IMR-90 (cell line): ENCODE measurements around the gene UQCRFS1. TPM values are rescaled to one million over a fixed set of nuclear protein-coding genes. Genes with fewer than 3 reads are reported as not detected.

ENCODE experiments used
- ATAC-seq: fragments of 200-7000 bp; cut with Tn5 transposase; 2 replicates; pipeline ENCODE4 v1.9.1; 2020; ENCODE audit warnings: low read depth, mild to moderate bottlenecking, moderate library complexity
- BruUV-seq: library from RNA; stranded (reverse); fragments of 400-500 nt; replicated peaks from 2 replicates; lab custom pipeline; 2021; lab: Mats Ljungman, UMichigan
- CTCF ChIA-PET: fragments of 300-600 bp; formaldehyde crosslinking; extraction: SDS; loops from one replicate; lab custom pipeline; 2021; ENCODE audit warnings: antibody characterized with exemption; lab: Yijun Ruan, JAX
- POLR2A ChIA-PET: fragments of 300-600 bp; sonication (Branson Sonifier 250); formaldehyde crosslinking; loops from one replicate; lab custom pipeline; 2022; ENCODE audit warnings: antibody characterized with exemption; ENCODE audit not compliant: unreplicated experiment; lab: Charles Lee
- DNase-seq: peaks from one replicate; pipeline ENCODE4 v3.0.0; 2013
- H2AFZ ChIP-seq: replicated peaks from 2 replicates; pipeline ENCODE3; 2013; ENCODE audit warnings: low read length, mild to moderate bottlenecking; ENCODE audit not compliant: poor library complexity
- H2AK5ac ChIP-seq: 2 replicates; pipeline ENCODE4 v1.6.1; 2013; ENCODE audit warnings: low read depth, low read length, inconsistent platforms
- H2AK9ac ChIP-seq: replicated peaks from 2 replicates; pipeline ENCODE3; 2013; ENCODE audit warnings: mild to moderate bottlenecking, low read depth, low read length, moderate library complexity; ENCODE audit not compliant: poor library complexity
- H2BK120ac ChIP-seq: 2 replicates; pipeline ENCODE4 v1.6.1; 2013; ENCODE audit warnings: low read depth, low read length, inconsistent platforms
- H2BK15ac ChIP-seq: 3 replicates; pipeline ENCODE4 v1.6.1; 2013; ENCODE audit warnings: low read depth, low read length, inconsistent platforms
- H2BK20ac ChIP-seq: 2 replicates; pipeline ENCODE4 v1.6.1; 2013; ENCODE audit warnings: low read depth, mild to moderate bottlenecking, inconsistent platforms, low read length, moderate library complexity
- H2BK5ac ChIP-seq: 2 replicates; pipeline ENCODE4 v1.6.1; 2013; ENCODE audit warnings: mild to moderate bottlenecking, low read depth, low read length, inconsistent platforms; ENCODE audit not compliant: poor library complexity, severe bottlenecking
- H3K14ac ChIP-seq: replicated peaks from 2 replicates; pipeline ENCODE4 v1.6.1; 2013; ENCODE audit warnings: low read depth, low read length, inconsistent platforms
- H3K18ac ChIP-seq: 2 replicates; pipeline ENCODE4 v1.6.1; 2013; ENCODE audit warnings: low read depth, low read length, control low read depth
- H3K23ac ChIP-seq: 2 replicates; pipeline ENCODE4 v1.6.1; 2013; ENCODE audit warnings: low read depth, low read length, inconsistent platforms
- H3K27ac ChIP-seq: 2 replicates; pipeline ENCODE4 v1.5.1; 2013; ENCODE audit warnings: mild to moderate bottlenecking, control low read depth, low read length; ENCODE audit not compliant: insufficient read depth
- H3K27me3 ChIP-seq: 2 replicates; pipeline ENCODE4 v1.6.1; 2013; ENCODE audit warnings: low read length; ENCODE audit not compliant: control insufficient read depth, insufficient read depth
- H3K36me3 ChIP-seq: 2 replicates; pipeline ENCODE4 v1.6.1; 2013; ENCODE audit warnings: low read length, mixed read lengths; ENCODE audit not compliant: control insufficient read depth, insufficient read depth
- H3K4ac ChIP-seq: 2 replicates; pipeline ENCODE4 v1.6.1; 2013; ENCODE audit warnings: low read depth, low read length, inconsistent platforms
- H3K4me1 ChIP-seq: 2 replicates; pipeline ENCODE4 v1.6.1; 2013; ENCODE audit warnings: low read length, mixed read lengths; ENCODE audit not compliant: control insufficient read depth, insufficient read depth
- H3K4me2 ChIP-seq: 2 replicates; pipeline ENCODE4 v1.6.1; 2013; ENCODE audit warnings: low read depth, mild to moderate bottlenecking, control low read depth, low read length, moderate library complexity
- H3K4me3 ChIP-seq: 2 replicates; pipeline ENCODE4 v1.5.1; 2013; ENCODE audit warnings: low read depth, mild to moderate bottlenecking, control low read depth, low read length, moderate library complexity; ENCODE audit not compliant: insufficient read depth
- H3K56ac ChIP-seq: 2 replicates; pipeline ENCODE4 v1.6.1; 2013; ENCODE audit warnings: low read length, inconsistent platforms; ENCODE audit not compliant: insufficient read depth; ENCODE audit errors: extremely low read depth
- H3K79me1 ChIP-seq, 2 experiments: 2 replicates each; pipeline ENCODE4 v1.6.1; 2013; ENCODE audit warnings: low read length in 2 of 2, inconsistent platforms in 1 of 2, low read depth in 1 of 2
- H3K9ac ChIP-seq: 2 replicates; pipeline ENCODE4 v1.6.1; 2013; ENCODE audit warnings: low read depth, low read length, control low read depth
- H3K9me1 ChIP-seq: 2 replicates; pipeline ENCODE4 v1.6.1; 2013; ENCODE audit warnings: low read length, inconsistent platforms; ENCODE audit not compliant: insufficient read depth
- H3K9me3 ChIP-seq: 2 replicates; pipeline ENCODE4 v1.6.1; 2013; ENCODE audit warnings: low read length; ENCODE audit not compliant: control insufficient read depth, insufficient read depth
- H4K20me1 ChIP-seq: 2 replicates; pipeline ENCODE4 v1.6.1; 2013; ENCODE audit warnings: low read length, inconsistent platforms; ENCODE audit not compliant: insufficient read depth
- H4K5ac ChIP-seq: 2 replicates; pipeline ENCODE4 v1.6.1; 2013; ENCODE audit warnings: mild to moderate bottlenecking, low read depth, low read length, control low read depth
- H4K8ac ChIP-seq, 2 experiments: 2 replicates each; pipeline ENCODE4 v1.6.1; 2013; ENCODE audit warnings: low read depth in 2 of 2, low read length in 2 of 2, control low read depth in 1 of 2, inconsistent platforms in 1 of 2
- H4K91ac ChIP-seq: 2 replicates; pipeline ENCODE4 v1.6.1; 2013; ENCODE audit warnings: low read depth, low read length, inconsistent platforms; ENCODE audit not compliant: insufficient read depth
- CEBPB ChIP-seq: IDR thresholded peaks from 2 replicates; pipeline ENCODE4 v1.6.1; 2012; ENCODE audit warnings: low read depth, low read length, improper control_type of control experiment
- RFX5 ChIP-seq: IDR thresholded peaks from 2 replicates; pipeline ENCODE4 v1.8.0; 2012; ENCODE audit warnings: low read depth, mild to moderate bottlenecking, low read length, moderate library complexity
- WGBS, 2 experiments: methylation state at CpG; one replicate each; pipeline versions ENCODE4 v1.1.5 to v1.1.7; 2013; ENCODE audit warnings: missing lambda C conversion rate in 2 of 2; ENCODE audit not compliant: insufficient read length in 1 of 2; ENCODE audit errors: extremely low coverage in 2 of 2; 5-methylcytosine and 5-hydroxymethylcytosine counted together
- dilution Hi-C: fragments of 300-500 bp; cut with HindIII; formaldehyde crosslinking; loops from one replicate; pipeline ENCODE4 v1.14.3; 2018; ENCODE audit warnings: low sequenced_read_pairs; ENCODE audit not compliant: unreplicated experiment
- in situ Hi-C: fragments of 300-500 bp; cut with MboI; formaldehyde crosslinking; loops from 3 replicates; pipeline ENCODE4 v1.14.3; 2019; ENCODE audit warnings: low sequenced_read_pairs, inconsistent platforms, mixed read lengths
- intact Hi-C: fragments of 100-400 bp; cut with micrococcal nuclease; formaldehyde crosslinking; loops from 2 replicates; pipeline ENCODE4 v1.10.0; 2022
- polyA plus RNA-seq, 3 experiments: library from polyadenylated mRNA; depleted of rRNA; stranded (reverse); fragments of >200 nt; gene quantifications; 2 replicates each; pipeline ENCODE4 v1.2.3, GENCODE V29; 2012; ENCODE audit warnings: low replicate concordance in 1 of 3
- total RNA-seq: library from RNA; depleted of rRNA; stranded (reverse); fragments of >200 nt; gene quantifications from 2 replicates; pipeline ENCODE4 v1.2.3, GENCODE V29; 2012
- TF ChIP-seq, protein P1 (sequence below): conservative IDR thresholded peaks from 2 replicates; pipeline ENCODE4 v1.5.1; 2012; ENCODE audit warnings: mild to moderate bottlenecking, low read depth, low read length, improper control_type of control experiment
- TF ChIP-seq, protein P2 (sequence below): fragments of 150-350 bp; IDR thresholded peaks from 2 replicates; pipeline ENCODE4 v1.6.1; 2017; ENCODE audit warnings: mild to moderate bottlenecking, antibody characterized with exemption, low read length, low read depth

The UQCRFS1 gene
- total and polyA plus RNA-seq, 2 of the 4 experiments (the other 2 are of a cell fraction): 37.1 to 43.8 TPM

DNA sequence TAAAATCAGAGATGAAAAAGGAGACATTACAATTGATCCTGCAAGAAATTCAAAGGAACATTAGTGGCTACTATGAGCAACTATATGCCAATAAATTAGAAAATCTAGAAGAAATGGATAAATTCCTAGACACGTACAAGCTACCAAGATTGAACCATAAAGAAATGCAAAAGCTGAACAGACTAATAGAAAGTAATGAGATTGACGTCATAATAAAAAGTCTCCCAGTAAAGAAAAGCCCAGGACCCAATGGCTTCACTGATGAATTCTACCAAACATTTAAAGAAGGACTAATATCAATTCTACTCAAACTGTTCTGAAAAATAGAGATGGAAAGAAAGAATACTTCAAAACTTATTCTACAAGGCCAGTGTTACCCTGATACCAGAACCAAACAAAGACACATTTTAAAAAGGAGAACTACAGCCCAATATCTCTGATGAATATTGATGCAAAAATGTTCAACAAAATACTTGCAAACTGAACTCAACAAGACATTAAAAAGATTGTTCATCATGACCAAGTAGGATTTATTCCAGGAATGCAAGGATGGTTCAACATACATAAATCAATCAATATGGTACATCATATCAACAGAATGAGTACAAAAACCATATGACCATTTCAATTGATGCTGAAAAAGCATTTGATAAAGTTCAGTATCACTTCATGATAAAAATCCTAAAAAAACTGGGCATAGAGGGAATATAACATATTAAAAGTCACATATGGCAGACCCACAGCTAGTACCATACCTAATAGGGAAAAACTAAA lies 35.8 kb downstream of the UQCRFS1 start:
- ATAC-seq (no peak), DNase-seq (no peak)
- intact Hi-C loops (no loop called here), dilution Hi-C loops (no loop called here), in situ Hi-C loops (no loop called here)
- no CpG with 5 or more reads among the region's 2 CpGs for WGBS, 2 experiments
- Histone ChIP-seq H3K18ac (no peak overlapping the region), H3K36me3 (no peaks in the 10 kb centered on the region), H4K5ac (no peak overlapping the region), H3K9me3 (no peaks in the 10 kb centered on the region), H3K4ac (no peak overlapping the region), H4K8ac (no peak overlapping the region), H3K79me1 (no peaks in the 10 kb centered on the region), H3K27me3 (no peaks in the 10 kb centered on the region), H3K27ac (no peak overlapping the region), H3K4me2 (no peak overlapping the region), H2AK9ac (no peak overlapping the region), H2BK15ac (no peak overlapping the region), H3K56ac (no peak overlapping the region), H3K9ac (no peak overlapping the region), H4K91ac (no peak overlapping the region), H3K4me3 (no peak overlapping the region), H3K23ac (no peak overlapping the region), H2AFZ (no peak overlapping the region), H3K14ac (no peak overlapping the region), H3K9me1 (no peaks in the 10 kb centered on the region), H2BK20ac (no peak overlapping the region), H2BK5ac (no peak overlapping the region), H3K4me1 (no peaks in the 10 kb centered on the region), H2AK5ac (no peak overlapping the region), H4K20me1 (no peaks in the 10 kb centered on the region), H2BK120ac (no peak overlapping the region)
- POLR2A ChIA-PET: no interaction called here
- TF ChIP-seq CEBPB: no peak
- TF ChIP-seq, protein P1, sequence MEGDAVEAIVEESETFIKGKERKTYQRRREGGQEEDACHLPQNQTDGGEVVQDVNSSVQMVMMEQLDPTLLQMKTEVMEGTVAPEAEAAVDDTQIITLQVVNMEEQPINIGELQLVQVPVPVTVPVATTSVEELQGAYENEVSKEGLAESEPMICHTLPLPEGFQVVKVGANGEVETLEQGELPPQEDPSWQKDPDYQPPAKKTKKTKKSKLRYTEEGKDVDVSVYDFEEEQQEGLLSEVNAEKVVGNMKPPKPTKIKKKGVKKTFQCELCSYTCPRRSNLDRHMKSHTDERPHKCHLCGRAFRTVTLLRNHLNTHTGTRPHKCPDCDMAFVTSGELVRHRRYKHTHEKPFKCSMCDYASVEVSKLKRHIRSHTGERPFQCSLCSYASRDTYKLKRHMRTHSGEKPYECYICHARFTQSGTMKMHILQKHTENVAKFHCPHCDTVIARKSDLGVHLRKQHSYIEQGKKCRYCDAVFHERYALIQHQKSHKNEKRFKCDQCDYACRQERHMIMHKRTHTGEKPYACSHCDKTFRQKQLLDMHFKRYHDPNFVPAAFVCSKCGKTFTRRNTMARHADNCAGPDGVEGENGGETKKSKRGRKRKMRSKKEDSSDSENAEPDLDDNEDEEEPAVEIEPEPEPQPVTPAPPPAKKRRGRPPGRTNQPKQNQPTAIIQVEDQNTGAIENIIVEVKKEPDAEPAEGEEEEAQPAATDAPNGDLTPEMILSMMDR: no peak
- TF ChIP-seq, protein P2, sequence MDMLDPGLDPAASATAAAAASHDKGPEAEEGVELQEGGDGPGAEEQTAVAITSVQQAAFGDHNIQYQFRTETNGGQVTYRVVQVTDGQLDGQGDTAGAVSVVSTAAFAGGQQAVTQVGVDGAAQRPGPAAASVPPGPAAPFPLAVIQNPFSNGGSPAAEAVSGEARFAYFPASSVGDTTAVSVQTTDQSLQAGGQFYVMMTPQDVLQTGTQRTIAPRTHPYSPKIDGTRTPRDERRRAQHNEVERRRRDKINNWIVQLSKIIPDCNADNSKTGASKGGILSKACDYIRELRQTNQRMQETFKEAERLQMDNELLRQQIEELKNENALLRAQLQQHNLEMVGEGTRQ: no peak
- no peak for TF ChIP-seq RFX5
- no TSS peak for BruUV-seq
- CTCF ChIA-PET: no interaction called here
